Measurements from ENCODE around the gene ACVR1. TPM values are rescaled to one million over a fixed set of nuclear protein-coding genes. Genes with fewer than 3 reads are reported as not detected.

Gene ACVR1
- total and polyA plus RNA-seq, 3 donors from 2014 or later: 10.3 to 15.3 (median 14.9) TPM

DNA sequence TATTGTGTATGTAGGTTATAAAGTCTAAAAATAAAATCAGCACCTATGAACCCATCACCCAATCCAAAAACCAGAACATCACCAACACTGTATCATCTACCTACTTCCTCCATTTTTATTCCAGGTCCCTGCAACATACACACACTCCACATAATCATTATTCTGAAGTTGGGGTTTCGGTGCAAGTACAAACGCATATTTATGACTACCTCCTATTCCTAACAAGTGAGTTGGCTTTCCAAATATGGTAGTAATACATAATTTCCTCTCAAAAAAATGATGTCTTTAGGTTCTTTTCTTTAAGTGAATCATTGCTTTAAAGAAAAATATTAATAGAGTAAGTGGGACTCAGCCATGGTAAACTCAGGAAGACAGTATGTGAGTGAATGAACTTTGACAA, 3.3 kb downstream of the ACVR1 start:
- no peaks in the 10 kb centered on the region for H3K36me3 ChIP-seq (ENCODE audit: low read depth, missing control alignments)
- intact Hi-C loops (cut with DNase I; ENCODE audit: low total_unique reads): no loop called here
- H3K27me3 ChIP-seq: no peaks in the 10 kb centered on the region
- no peak for DNase-seq
- peaks cover 6% of the 10 kb centered on the region for H3K4me1 ChIP-seq
- WGBS, 2 donors: 94 to 95% methylated on average over 2 of the region's 2 CpGs
- H3K4me3 ChIP-seq: no peak overlapping the region
- TF ChIP-seq POLR2A (IDR thresholded peaks at IDR 0.05): no peak
- TF ChIP-seq, protein P1, sequence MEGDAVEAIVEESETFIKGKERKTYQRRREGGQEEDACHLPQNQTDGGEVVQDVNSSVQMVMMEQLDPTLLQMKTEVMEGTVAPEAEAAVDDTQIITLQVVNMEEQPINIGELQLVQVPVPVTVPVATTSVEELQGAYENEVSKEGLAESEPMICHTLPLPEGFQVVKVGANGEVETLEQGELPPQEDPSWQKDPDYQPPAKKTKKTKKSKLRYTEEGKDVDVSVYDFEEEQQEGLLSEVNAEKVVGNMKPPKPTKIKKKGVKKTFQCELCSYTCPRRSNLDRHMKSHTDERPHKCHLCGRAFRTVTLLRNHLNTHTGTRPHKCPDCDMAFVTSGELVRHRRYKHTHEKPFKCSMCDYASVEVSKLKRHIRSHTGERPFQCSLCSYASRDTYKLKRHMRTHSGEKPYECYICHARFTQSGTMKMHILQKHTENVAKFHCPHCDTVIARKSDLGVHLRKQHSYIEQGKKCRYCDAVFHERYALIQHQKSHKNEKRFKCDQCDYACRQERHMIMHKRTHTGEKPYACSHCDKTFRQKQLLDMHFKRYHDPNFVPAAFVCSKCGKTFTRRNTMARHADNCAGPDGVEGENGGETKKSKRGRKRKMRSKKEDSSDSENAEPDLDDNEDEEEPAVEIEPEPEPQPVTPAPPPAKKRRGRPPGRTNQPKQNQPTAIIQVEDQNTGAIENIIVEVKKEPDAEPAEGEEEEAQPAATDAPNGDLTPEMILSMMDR (IDR thresholded peaks at IDR 0.05): no peak
- H3K9me3 ChIP-seq: no peaks in the 10 kb centered on the region
- no peak overlapping the region for H3K27ac ChIP-seq

GRCh38 chr2:157871415-157871814, 4.7 kb downstream of the ACVR1 start:
- Histone ChIP-seq H3K27ac (no peak overlapping the region), H3K9me3 (no peaks in the 10 kb centered on the region), H3K4me1 (peaks cover 7% of the 10 kb centered on the region), H3K27me3 (no peaks in the 10 kb centered on the region), H3K4me3 (no peak overlapping the region), H3K36me3 (ENCODE audit: low read depth, missing control alignments) (no peaks in the 10 kb centered on the region)
- intact Hi-C loops (cut with DNase I; ENCODE audit: low total_unique reads): no loop called here
- TF ChIP-seq POLR2A (IDR thresholded peaks at IDR 0.05): no peak
- TF ChIP-seq, protein P1 (IDR thresholded peaks at IDR 0.05): no peak
- no peak for DNase-seq
- WGBS, 2 donors: 88 to 96% methylated on average over 3 of the region's 3 CpGs

DNA sequence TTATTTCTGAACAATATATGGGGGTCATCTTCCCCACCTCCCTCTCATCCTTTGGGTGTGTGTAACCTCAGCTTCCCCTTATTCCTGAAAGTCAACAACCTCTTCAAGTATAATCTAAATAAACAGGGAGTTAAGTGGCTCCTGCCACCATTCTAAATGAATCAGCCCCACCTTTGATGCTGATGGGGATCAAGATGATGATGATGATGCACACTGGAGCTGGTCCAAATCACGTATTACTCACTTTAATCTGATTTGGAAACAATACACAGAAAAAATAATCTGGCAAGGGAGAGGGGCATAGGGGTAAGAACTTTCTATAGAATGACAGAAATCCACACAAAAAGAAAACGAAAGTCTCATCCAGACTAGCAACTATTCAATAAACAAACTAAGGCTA, 7.1 kb downstream of the ACVR1 start:
- Histone ChIP-seq H3K27ac (no peak overlapping the region), H3K36me3 (ENCODE audit: low read depth, missing control alignments) (no peaks in the 10 kb centered on the region), H3K9me3 (no peaks in the 10 kb centered on the region), H3K4me1 (peaks cover 7% of the 10 kb centered on the region), H3K27me3 (no peaks in the 10 kb centered on the region), H3K4me3 (no peak overlapping the region)
- no peak for DNase-seq
- intact Hi-C loops (cut with DNase I; ENCODE audit: low total_unique reads): no loop called here
- WGBS, 2 donors: 69 to 77% methylated on average over 2 of the region's 2 CpGs
- no peak for TF ChIP-seq POLR2A (IDR thresholded peaks at IDR 0.05)
- TF ChIP-seq, protein P1 (IDR thresholded peaks at IDR 0.05): no peak

- H3K4me1 ChIP-seq: peaks cover 6% of the 10 kb centered on the region
- no peak overlapping the region for H3K27ac ChIP-seq
- no peak for DNase-seq
- no peak overlapping the region for H3K4me3 ChIP-seq
- H3K9me3 ChIP-seq: no peaks in the 10 kb centered on the region
- H3K27me3 ChIP-seq: no peaks in the 10 kb centered on the region
- intact Hi-C loops (cut with DNase I; ENCODE audit: low total_unique reads): no loop called here
- TF ChIP-seq POLR2A (IDR thresholded peaks at IDR 0.05): no peak
- H3K36me3 ChIP-seq (ENCODE audit: low read depth, missing control alignments): no peaks in the 10 kb centered on the region
These were observed 8.4 kb downstream of the ACVR1 start for GRCh38 chr2:157867703-157868102.

DNA sequence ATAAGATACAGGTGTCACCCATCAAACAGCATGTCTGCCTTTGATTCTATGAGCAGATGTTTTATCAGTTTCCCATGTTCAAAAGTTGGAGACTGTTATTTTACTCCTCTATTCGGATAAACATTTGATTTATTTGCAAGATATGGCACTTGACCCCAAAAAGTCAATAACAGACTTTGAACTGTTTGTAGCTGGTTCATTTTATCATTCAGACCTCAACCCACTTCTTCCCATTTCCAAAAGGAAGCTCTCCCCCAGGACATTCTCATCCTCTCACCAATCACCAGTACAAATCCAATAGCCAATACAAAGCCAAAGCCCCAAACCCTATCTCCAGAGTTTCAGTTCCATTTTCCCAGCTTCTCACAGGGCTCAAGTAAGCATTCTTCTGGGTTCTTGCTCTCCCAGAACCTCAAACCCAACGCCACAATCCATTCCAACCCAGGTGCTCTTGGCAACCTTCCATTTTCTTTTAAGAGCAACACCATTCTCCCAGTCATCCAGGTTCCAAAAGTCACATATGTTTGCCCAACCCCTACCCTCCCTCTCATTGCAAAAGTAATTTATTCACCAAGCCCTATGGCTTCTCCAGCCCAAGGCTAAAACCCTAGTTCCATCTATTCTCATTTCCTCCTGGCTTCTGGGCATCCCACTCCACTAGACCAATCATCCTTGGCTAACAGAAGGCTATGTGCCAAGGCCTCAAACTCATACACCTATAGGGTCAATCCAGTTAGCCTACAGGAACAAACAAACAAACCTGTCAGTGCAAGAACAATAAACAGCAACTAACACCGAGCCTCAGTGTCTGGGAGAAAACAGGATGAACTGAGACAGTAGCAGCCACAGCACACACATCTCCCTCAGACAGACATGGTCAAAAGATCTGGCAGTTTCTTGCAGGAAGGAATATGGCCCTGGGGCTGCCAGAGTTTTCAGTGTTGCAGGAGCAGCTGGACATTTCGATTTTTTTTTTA, 9.2 kb downstream of the ACVR1 start:
- intact Hi-C loops (cut with DNase I; ENCODE audit: low total_unique reads): no loop called here

More for the DNA sequence above, 9.2 kb downstream of the ACVR1 start:
- H3K4me3 ChIP-seq: no peak overlapping the region
- H3K4me1 ChIP-seq: peaks cover 6% of the 10 kb centered on the region
- DNase-seq: no peak
- H3K9me3 ChIP-seq: no peaks in the 10 kb centered on the region
- no peaks in the 10 kb centered on the region for H3K36me3 ChIP-seq (ENCODE audit: low read depth, missing control alignments)
- no peak for TF ChIP-seq POLR2A (IDR thresholded peaks at IDR 0.05)
- TF ChIP-seq, protein P1 (IDR thresholded peaks at IDR 0.05): no peak
- H3K27me3 ChIP-seq: no peaks in the 10 kb centered on the region
- H3K27ac ChIP-seq: no peak overlapping the region
- WGBS, 2 donors: 79 to 85% methylated on average over 4 of the region's 4 CpGs

Measured in testis (tissue), 3 donors.